GM23338 (cell line): ENCODE data around the gene SAAL1.

Source experiments
- CREB1 ChIP-seq: fragments of 250-450 bp; sonication (Bioruptor Pico); IDR thresholded peaks from 2 replicates; pipeline ENCODE4 v1.5.0; 2020; ENCODE audit warnings: low read depth, mild to moderate bottlenecking, moderate library complexity
- EZH2 ChIP-seq: fragments of 200-600 bp; sonication (generic); IDR thresholded peaks from one replicate; pipeline ENCODE4 v1.8.0; 2017; ENCODE audit warnings: antibody characterized with exemption, mild to moderate bottlenecking, low read depth; ENCODE audit not compliant: unreplicated experiment
- EZH2phosphoT487 ChIP-seq: fragments of 200-600 bp; sonication (generic); IDR thresholded peaks from one replicate; pipeline ENCODE4 v1.8.1; 2018; ENCODE audit warnings: antibody characterized with exemption; ENCODE audit not compliant: unreplicated experiment
- NANOG ChIP-seq: IDR thresholded peaks from 2 replicates; pipeline ENCODE4 v1.6.1; 2016; ENCODE audit warnings: antibody characterized with exemption, borderline replicate concordance
- POLR2AphosphoS5 ChIP-seq: IDR thresholded peaks from 2 replicates; pipeline ENCODE4 v1.6.1; 2016; ENCODE audit warnings: antibody characterized with exemption, low read depth
- ZNF114 ChIP-seq: fragments of 250-450 bp; sonication (Bioruptor Pico); IDR thresholded peaks from 2 replicates; pipeline ENCODE4 v1.5.0; 2020; ENCODE audit warnings: mild to moderate bottlenecking, moderate library complexity
- ZNF331 ChIP-seq: fragments of 250-450 bp; sonication (Bioruptor Pico); IDR thresholded peaks from 2 replicates; pipeline ENCODE4 v1.5.0; 2020; ENCODE audit warnings: low read depth, mild to moderate bottlenecking, moderate library complexity
- TF ChIP-seq, protein P1 (sequence below), 2 experiments: fragments of 200-600 bp in 1 of 2; sonication (generic) in 1 of 2; conservative IDR thresholded peaks; 2 replicates each; pipeline versions ENCODE4 v1.5.1 to v1.6.1; 2016 to 2017; ENCODE audit warnings: antibody characterized with exemption in 2 of 2, low read depth in 2 of 2, mild to moderate bottlenecking in 2 of 2, moderate library complexity in 1 of 2

DNA sequence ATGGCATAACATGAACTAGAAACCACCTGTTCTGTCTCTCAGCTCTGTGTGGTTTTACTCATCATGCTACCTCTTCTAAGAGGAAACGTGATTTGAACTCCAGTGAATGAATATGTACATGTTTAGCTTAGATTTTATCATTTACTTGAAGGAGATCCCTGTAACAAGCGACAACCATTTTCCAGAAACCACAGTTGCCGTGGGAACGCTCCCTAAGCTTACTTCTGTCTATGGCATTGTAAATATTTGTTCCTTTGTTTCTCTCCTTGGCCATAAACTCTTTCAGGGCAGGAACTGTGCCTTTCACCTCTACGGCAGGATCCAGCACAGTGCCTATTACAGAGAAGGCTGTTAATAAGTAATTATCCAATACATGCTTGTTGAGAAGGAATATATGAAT is 42.8 kb downstream of the SAAL1 start:
- no peak for TF ChIP-seq POLR2AphosphoS5
- TF ChIP-seq, protein P1, sequence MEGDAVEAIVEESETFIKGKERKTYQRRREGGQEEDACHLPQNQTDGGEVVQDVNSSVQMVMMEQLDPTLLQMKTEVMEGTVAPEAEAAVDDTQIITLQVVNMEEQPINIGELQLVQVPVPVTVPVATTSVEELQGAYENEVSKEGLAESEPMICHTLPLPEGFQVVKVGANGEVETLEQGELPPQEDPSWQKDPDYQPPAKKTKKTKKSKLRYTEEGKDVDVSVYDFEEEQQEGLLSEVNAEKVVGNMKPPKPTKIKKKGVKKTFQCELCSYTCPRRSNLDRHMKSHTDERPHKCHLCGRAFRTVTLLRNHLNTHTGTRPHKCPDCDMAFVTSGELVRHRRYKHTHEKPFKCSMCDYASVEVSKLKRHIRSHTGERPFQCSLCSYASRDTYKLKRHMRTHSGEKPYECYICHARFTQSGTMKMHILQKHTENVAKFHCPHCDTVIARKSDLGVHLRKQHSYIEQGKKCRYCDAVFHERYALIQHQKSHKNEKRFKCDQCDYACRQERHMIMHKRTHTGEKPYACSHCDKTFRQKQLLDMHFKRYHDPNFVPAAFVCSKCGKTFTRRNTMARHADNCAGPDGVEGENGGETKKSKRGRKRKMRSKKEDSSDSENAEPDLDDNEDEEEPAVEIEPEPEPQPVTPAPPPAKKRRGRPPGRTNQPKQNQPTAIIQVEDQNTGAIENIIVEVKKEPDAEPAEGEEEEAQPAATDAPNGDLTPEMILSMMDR (conservative IDR thresholded peaks at IDR 0.05; ENCODE audit: low read depth in 2 of 2), result no peak
- TF ChIP-seq NANOG, result no peak
- no peak for TF ChIP-seq EZH2
- no peak for TF ChIP-seq CREB1
- no peak for TF ChIP-seq ZNF114 (CRISPR knock-in tag)
- TF ChIP-seq EZH2phosphoT487, result no peak
- TF ChIP-seq ZNF331 (CRISPR knock-in tag), result no peak
